GM12873 (cell line): ENCODE data around the gene BMAL1.

Source experiments
- CTCF ChIP-seq: IDR thresholded peaks from 2 replicates; pipeline ENCODE4 v1.5.1; 2012; ENCODE audit warnings: low read depth, mild to moderate bottlenecking, moderate library complexity, low read length, control low read depth; ENCODE audit not compliant: insufficient read depth; ENCODE audit errors: missing control alignments

The BMAL1 gene

GRCh38 chr11:13311570-13311969 lies 34.0 kb downstream of the BMAL1 start:
- TF ChIP-seq CTCF: no peak

GRCh38 chr11:13313005-13313819 lies 35.6 kb downstream of the BMAL1 start:
- TF ChIP-seq CTCF: no peak

GRCh38 chr11:13314676-13315394 lies 37.2 kb downstream of the BMAL1 start:
- TF ChIP-seq CTCF: no peak

- no peak for TF ChIP-seq CTCF
Observed at GRCh38 chr11:13315517-13316432, 38.2 kb downstream of the BMAL1 start.

GRCh38 chr11:13316528-13316961 lies 39.0 kb downstream of the BMAL1 start:
- TF ChIP-seq CTCF: no peak

GRCh38 chr11:13317293-13318080 lies 39.9 kb downstream of the BMAL1 start:
- no peak for TF ChIP-seq CTCF
